ENCODE results near the gene OSCP1. TPM values are rescaled to one million over a fixed set of nuclear protein-coding genes. Genes with fewer than 3 reads are reported as not detected.

The OSCP1 gene
- total and polyA plus RNA-seq, 8 donors = 3.3 to 9.8 (median 4.8) TPM

- Histone ChIP-seq H3K4me1 (peaks cover 0 to 5% (median 0%) of the 10 kb centered on the region in 3 donors), H3K4me3 (no peak overlapping the region), H3K36me3 (no peaks in the 10 kb centered on the region), H3K27ac (no peak overlapping the region), H3K9me3 (no peaks in the 10 kb centered on the region), H3K27me3 (no peaks in the 10 kb centered on the region)
- no peak for TF ChIP-seq CTCF (IDR thresholded peaks at IDR 0.05)
- 79 to 87% methylated on average over 15 of the region's 15 CpGs for WGBS, 2 donors
- DNase-seq (no peak), ATAC-seq (no peak), FAIRE-seq (no peak)
- intact Hi-C loops (cut with DNase I) = loop anchor here in 2 of 3 donors (5.0 to 10.0 kb wide), 3 partner anchors 71 to 321 kb away; no protein-coding TSS in a partner anchor
These were observed 34.5 kb downstream of the OSCP1 start for GRCh38 chr1:36415661-36416326.

- Histone ChIP-seq H3K27me3 (no peaks in the 10 kb centered on the region), H3K4me3 (no peak overlapping the region), H3K9me3 (no peaks in the 10 kb centered on the region), H3K36me3 (no peaks in the 10 kb centered on the region), H3K4me1 (no peaks in the 10 kb centered on the region), H3K27ac (no peak overlapping the region)
- ATAC-seq (no peak), DNase-seq (no peak), FAIRE-seq (no peak)
- intact Hi-C loops (cut with DNase I) = loop anchor here in 2 of 3 donors (10.0 kb wide), 2 partner anchors 70 to 320 kb away; no protein-coding TSS in a partner anchor
- TF ChIP-seq CTCF (IDR thresholded peaks at IDR 0.05) = no peak
- 85 to 87% methylated on average over 4 of the region's 4 CpGs for WGBS, 2 donors
These were observed 35.9 kb downstream of the OSCP1 start for GRCh38 chr1:36414384-36414783.

- Histone ChIP-seq H3K4me1 (no peaks in the 10 kb centered on the region), H3K4me3 (no peak overlapping the region), H3K36me3 (no peaks in the 10 kb centered on the region), H3K27me3 (no peaks in the 10 kb centered on the region), H3K9me3 (no peaks in the 10 kb centered on the region), H3K27ac (no peak overlapping the region)
- TF ChIP-seq CTCF (IDR thresholded peaks at IDR 0.05) = no peak
- intact Hi-C loops (cut with DNase I) = loop anchor here in 2 of 3 donors (10.0 kb wide), 2 partner anchors 67 to 317 kb away; no protein-coding TSS in a partner anchor
- peak in 3 of 4 donors; percentile 55 to 81 (median 56) for ATAC-seq
- WGBS, 2 donors = 46 to 53% methylated on average over 11 of the region's 11 CpGs
- DNase-seq = no peak
- no peak for FAIRE-seq
These were observed 38.3 kb downstream of the OSCP1 start for GRCh38 chr1:36411674-36412648.

DNA sequence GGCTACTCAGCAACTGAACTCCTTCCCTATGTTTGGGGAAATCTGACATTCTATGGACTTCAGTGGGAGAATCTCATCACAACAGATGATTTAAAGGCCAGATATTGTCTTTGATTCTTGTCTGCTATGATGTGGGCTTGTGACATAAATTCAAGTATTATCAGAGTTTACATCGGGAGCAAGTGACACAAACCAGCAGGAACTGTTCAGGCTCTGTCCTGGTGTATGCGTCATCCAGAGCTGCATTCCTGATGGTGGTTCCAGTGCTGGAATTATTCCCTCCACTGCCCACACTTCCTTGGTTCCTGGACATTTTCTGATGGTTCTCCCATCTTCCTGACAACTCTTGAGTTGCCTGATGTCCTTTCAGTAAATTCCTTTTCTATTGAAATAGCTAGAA is 41.8 kb downstream of the OSCP1 start:
- ATAC-seq (no peak), DNase-seq (no peak), FAIRE-seq (no peak)
- Histone ChIP-seq H3K4me1 (no peaks in the 10 kb centered on the region), H3K27me3 (no peaks in the 10 kb centered on the region), H3K4me3 (no peak overlapping the region), H3K27ac (no peak overlapping the region), H3K36me3 (no peaks in the 10 kb centered on the region), H3K9me3 (no peaks in the 10 kb centered on the region)
- no peak for TF ChIP-seq CTCF (IDR thresholded peaks at IDR 0.05)
- WGBS, 2 donors = 65 to 69% methylated on average over 2 of the region's 2 CpGs
- intact Hi-C loops (cut with DNase I) = no loop called here
